Uterus (tissue), 2 donors: ENCODE measurements around the gene ARSI.

Source experiments
- CTCF ChIP-seq, 4 experiments: fragments of 200-600 bp in 2 of 4; fragments of 450-650 bp in 2 of 4; sonication (generic) in 2 of 4; IDR thresholded peaks; one replicate each; pipeline ENCODE4 v1.5.1; 2016 to 2019; ENCODE audit warnings: antibody characterized with exemption in 4 of 4, mild to moderate bottlenecking in 2 of 4, moderate library complexity in 1 of 4
- POLR2A ChIP-seq, 2 donors: fragments of 450-650 bp; IDR thresholded peaks; one replicate each; pipeline ENCODE4 v1.6.1; 2016; ENCODE audit warnings: antibody characterized with exemption in 2 of 2, mild to moderate bottlenecking in 1 of 2, moderate library complexity in 1 of 2

GRCh38 chr5:150339841-150340240 is 37.1 kb upstream of the ARSI start:
- TF ChIP-seq CTCF (IDR thresholded peaks at IDR 0.05) (no peak), POLR2A (IDR thresholded peaks at IDR 0.05) (no peak)
